HG02610 (cell line): Measurements from ENCODE around the gene MPHOSPH10.
A peak's percentile ranks its signal among the peaks of the same experiment; 100 is the strongest.
"Not testable (repeated sequence)": the region's sequence is repeated elsewhere in the genome, so short reads cannot be mapped to it uniquely, and the experiment has no call there.

Source experiments
- ATAC-seq: cut with Tn5 transposase; IDR thresholded peaks from one replicate; pipeline ENCODE4 v1.9.1; 2021; ENCODE audit warnings: mild to moderate bottlenecking, moderate library complexity; ENCODE audit not compliant: unreplicated experiment

The MPHOSPH10 gene

GRCh38 chr2:71121479-71121878 is 9.0 kb upstream of the MPHOSPH10 start:
- no peak for ATAC-seq

DNA sequence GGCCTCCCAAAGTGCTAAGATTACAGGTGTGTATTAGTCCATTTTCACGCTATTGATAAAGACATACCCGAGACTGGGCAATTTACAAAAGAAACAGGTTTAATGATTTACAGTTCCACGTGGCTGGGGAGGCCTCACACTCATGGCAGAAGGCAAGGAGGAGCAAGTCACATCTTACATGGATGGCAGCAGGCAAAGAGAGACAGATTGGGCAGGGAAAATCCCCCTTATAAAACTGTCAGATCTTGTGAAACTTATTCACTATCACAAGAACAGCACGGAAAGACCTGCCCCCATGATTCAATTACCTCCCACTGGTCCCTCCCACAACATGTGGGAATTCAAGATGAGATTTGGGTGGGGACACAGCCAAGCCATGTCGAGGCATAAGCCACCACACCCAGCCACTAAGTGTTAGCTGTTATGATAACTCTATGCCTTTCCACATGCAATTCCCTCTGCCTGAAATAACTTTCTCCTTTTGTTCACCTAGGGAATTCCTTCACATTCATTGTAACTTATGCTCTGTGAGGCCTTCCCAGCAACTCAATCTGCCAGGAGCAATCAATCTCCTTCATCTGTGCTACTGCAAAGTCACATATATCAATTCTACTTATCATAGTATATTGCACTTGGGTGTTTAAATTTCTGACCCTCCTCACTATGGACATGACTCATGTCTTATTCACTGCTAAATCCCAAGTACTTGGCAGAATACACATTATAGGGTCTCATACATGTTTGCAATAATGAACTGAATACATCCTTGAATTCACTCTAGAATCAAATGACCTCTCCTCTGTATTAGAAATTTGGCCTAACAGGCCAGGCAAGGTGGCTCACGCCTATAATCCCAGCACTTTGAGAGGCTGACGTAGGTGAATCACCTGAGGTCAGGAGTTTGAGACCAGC is 7.8 kb upstream of the MPHOSPH10 start:
- no peak for ATAC-seq

DNA sequence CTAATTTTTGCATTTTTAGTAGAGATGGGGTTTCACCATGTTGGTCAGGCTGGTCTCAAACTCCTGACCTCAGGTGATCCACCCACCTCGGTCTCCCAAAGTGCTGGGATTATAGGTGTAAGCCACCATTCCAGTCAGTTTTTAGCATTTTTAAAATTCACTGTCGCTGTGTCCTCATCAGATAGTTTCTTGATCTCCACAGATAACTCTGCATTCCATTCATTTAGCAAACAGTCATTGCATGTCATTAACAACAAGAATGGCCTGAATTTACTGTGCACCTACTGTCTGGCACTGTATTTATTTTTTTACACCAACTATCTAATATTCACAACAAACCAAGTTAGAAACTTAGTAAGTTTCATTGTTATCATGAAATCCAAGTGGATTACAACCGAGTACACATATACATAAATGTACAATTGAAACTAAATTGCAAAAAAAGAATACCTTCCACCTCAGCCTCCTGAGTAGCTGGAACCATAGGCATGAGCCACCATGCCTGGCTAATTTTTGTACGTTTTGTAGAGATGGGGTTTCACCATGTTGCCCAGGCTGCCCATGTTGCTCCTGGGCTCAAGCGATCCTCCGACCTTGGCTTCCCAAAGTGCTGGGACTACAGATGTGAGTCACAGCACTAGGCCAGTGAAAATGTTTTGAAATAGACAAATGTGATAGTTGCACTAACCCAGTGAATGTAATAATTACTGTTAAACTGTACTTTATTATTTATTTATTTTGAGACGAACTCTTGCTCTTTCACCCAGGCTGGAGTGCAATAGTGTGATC is 4.7 kb upstream of the MPHOSPH10 start:
- no peak for ATAC-seq

DNA sequence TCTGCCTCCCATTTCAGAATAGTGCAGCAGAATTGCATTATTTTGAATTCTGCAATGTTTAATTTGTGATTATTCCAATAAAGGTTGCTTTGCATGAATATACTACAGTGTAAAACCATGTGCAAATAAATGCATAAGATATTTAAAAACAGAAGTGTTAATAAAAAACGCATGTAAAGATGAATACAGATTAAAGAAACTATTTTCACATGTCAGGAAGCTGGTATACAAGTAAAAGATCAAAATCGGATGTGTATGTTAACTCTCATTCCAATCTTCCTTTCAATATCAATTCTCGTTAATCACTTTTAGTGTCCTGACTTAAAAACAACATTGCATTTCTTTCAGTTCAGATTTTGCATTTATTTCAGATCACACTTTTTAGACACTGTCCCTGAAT is 3.5 kb upstream of the MPHOSPH10 start:
- ATAC-seq = no peak

DNA sequence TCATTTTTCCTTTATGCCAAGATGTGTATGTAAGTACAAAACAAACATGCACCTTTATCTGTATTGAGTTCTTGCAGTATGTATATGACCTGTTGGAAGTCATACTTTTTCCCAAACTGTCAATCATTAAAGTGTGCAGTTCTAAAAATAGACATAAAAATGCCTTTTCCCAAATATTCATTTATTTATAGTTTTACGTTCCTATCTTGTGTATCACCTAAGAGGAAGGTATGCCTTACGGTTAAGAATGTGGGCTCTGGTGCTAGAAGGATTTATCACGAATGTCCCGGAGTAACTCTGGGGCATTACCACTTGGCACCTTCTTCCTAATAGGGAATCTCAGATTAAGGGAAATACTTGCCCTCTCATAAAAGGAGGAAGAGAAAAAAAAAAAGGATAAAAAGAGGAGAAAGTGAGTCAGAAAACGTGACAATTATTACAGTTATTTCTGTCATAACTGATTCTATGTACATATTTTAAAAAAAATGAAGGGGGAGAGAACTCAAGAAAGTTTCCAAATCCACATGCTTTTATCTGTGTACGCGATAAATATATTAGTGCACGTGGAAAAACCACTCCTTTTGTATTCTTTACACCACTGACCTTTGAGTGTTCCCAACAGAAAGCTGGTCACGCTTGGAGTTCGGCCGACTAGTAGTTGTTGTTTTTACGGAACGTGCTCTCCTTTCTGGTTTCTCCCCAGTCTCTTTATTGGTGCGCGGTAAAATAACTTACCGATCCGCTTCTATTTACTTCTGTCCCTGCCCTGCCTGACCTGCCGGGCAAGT is 1.1 kb upstream of the MPHOSPH10 start:
- ATAC-seq = no peak

- ATAC-seq = peak; percentile 46
These were observed 607 bp upstream of the MPHOSPH10 start for GRCh38 chr2:71129902-71130151.

DNA sequence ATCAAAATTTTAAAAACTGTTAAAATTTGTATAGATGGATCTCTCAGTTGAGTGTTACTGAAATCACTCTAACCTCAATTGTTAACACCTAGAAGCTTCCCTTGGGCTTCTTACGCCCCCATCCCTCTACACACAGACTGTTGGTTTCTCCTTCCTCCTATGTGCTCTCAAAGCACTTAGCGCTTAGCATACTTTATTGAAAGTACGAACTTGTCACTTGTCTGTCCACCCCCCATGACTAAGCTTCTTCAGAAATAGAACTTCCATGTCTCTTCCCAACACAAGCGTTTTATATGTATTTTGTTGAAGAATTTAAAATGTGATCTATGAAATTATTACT is 441 bp downstream of the MPHOSPH10 start:
- ATAC-seq = peak; percentile 20

- ATAC-seq = not testable (repeated sequence)
These were observed 1.1 kb downstream of the MPHOSPH10 start for GRCh38 chr2:71131387-71132166.

DNA sequence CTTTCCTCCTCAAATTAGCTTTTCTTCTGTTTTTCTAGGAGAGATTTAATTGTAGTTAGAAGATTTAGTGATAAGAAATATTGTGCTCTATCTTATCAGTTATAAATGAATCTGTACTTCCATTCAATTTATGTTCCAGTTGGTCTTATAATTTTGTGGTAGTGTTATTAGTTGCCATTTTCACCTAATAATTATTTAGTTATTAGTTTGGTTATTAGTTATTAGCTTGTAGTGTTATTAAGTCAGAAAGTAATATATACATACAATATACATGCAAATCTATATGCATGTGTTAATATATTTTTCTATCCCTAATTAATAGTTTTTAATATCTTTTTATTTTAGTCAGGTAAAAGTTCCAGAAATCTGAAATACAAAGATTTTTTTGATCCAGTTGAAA is 3.2 kb downstream of the MPHOSPH10 start:
- no peak for ATAC-seq

DNA sequence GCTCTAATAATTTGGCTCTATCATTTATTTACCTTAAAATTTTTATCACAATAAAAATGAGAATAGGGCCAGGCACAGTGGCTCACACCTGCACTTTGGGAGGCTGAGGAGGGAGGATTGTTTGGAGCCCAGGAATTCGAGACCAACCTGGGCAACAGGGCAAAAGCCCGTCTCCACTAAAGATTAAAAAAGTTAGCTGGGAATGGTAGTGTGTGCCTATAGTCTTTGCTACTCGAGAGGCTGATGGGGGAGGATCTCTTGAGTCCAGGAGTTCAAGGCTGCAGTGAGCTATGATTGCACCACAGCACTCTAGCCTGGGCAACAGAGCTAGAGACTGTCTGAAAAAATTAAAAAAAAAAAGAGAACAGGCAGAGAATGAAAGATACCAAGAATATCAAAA is 5.7 kb downstream of the MPHOSPH10 start:
- ATAC-seq = no peak

GRCh38 chr2:71143782-71144181 is 13.3 kb downstream of the MPHOSPH10 start:
- ATAC-seq = no peak

DNA sequence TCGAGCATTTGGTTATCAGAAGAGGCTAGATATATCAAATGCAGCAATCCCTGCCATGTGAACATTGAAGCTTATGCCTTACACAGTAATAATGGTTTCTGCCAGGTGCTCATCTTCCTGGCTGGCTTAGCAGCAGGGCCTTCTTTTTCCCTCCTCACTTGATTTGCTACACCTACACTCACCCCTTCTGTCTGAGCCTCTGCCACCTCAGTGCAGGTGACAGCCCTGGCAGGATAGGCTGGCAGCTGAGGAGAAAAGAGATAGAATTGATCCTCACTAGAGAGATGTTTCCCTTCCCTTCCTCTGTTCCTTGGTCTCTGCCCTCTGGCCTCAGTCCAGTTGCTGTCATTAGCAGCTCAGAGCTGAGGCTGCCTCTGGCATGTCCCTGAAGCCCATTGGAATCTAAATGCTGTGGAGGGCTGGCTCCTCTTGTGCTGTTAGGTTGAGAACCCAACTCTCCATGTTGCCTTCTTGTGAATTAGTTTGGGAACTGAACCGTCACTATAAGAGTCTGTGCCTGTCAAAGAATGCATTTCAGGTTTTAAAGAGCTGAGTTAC is 18.2 kb downstream of the MPHOSPH10 start:
- ATAC-seq = no peak

GRCh38 chr2:71150082-71150816 is 19.8 kb downstream of the MPHOSPH10 start:
- ATAC-seq = no peak

DNA sequence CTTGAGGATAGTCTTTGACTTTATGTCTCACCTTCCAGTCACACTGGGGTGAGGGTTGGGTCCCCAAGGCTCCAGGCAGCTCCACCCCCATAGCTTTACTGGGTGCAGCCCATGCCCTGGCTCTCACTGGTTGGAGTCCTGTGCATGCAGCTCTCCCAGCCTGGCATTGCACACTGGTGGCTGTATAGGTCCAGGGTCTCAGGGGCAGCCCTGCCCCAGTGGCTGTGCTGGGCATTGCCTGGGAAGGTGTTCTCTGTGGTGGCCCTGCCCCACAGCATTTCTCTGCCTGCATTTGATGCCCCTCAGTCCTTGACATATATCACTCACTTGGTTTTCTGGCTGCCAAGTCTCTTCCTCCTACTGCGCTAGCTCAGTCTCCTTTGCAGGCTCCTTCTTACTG is 21.2 kb downstream of the MPHOSPH10 start:
- ATAC-seq = no peak

DNA sequence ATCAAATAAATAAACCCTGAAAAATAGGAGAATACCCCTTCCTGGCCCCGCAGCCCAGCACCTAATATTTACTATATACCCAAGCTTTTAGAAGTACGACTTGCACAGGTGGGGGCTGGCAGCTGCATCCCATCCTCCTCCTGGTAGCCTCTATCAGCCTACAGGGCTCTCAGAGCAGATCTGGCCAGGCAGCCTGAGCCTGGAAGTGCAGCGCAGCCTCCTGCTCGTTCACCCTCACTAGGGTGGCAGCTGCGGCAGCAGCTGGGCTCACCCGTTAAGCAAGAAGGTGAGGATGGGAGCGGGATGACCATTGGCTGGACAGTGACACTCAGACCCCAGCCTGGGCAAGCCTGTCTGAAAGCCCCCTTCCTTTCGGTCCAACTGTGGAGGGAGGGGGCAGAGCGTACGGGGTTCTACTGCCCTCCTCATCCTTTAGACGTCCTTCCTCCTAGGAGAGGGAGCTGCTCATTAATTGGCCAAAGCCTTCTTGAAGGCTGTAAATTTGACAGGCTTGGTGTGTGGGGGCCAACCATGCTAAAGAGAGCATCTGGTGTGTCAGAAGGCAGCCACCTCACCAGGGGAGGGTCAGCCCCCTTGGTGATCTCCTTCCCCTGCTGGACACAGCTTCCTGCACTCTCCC is 23.3 kb downstream of the MPHOSPH10 start:
- ATAC-seq = no peak

DNA sequence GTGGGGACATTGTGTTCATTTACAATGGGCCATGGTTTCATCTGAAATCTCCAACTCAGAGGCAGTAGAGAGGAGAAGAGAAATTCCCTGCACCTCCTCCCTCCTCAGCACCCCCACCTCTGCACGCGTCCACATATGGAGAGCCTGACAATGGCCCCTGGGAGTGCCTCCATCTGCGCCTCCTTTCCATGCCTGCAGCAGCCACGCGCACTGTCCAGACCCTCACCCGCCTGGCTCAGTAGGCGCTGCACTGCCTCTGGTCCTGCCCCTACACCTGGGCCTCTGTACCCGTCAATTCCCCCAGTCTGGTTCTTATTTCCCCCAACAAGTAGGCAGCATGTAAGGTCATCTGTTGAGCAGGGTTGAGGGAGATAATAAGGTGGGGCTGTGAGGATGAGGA is 23.8 kb downstream of the MPHOSPH10 start:
- no peak for ATAC-seq

DNA sequence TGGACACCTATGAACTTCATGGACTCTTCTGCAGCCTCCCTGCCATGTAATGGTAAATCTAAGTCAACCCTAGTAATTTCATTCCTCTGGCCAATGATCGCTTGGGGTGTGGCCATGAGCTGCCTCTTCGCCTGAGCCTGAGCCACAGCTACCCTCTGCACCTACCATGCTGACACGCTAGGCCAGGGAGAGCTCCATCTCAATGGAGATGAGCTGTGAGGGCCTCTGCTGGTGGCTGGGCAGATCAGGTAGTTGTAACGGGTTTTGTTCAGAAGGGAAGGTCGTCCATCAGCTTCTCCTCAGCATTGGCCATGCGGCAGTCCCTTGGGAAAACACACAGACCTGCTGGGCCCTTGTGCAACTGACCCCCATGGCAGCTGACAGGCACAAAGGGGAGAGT is 24.4 kb downstream of the MPHOSPH10 start:
- no peak for ATAC-seq

DNA sequence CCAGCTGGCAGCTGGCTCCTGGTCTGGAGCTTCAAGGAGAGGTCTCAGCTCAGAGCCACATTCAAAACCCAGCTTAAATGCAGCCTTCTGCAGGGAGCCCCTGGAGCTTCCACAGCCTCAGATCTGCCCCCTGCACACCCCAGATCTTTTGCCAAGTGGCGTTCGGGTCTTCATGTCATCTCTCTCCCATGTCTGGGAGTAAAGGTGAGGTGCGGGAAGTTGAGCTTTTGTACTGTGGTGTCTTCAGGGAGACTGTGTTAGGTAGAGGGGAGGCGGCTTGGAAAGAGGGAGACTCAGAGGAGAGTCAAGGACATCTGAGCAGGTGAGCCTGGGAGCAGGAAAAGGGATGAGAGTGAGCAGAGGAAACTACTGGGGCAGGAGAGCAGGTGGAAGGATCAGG is 25.4 kb downstream of the MPHOSPH10 start:
- ATAC-seq = no peak

- no peak for ATAC-seq
These were observed 26.1 kb downstream of the MPHOSPH10 start for GRCh38 chr2:71156573-71156972.
